GM12873 (cell line): Measurements from ENCODE around the gene CCNI.

ENCODE experiments used
- CTCF ChIP-seq: IDR thresholded peaks from 2 replicates; pipeline ENCODE4 v1.5.1; 2012; ENCODE audit warnings: low read depth, mild to moderate bottlenecking, moderate library complexity, low read length, control low read depth; ENCODE audit not compliant: insufficient read depth; ENCODE audit errors: missing control alignments

Gene CCNI

DNA sequence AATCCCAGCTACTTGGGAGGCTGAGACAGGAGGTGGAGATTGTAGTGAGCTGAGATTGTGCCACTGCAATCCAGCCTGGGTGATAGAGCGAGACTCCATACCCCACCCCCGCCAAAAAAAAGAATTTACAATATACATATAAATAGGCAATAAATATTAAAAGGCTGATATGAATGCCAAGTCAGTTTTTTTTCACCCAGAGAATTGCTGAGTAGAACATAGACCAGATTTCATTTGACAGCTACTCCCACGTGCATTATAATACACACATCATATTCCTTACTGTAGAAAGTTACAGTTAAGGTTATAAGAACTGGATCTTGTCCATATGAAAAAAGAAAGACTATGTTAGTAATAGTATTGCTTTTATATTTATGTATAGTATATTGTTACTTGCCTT is 18.7 kb upstream of the CCNI start:
- no peak for TF ChIP-seq CTCF

GRCh38 chr4:77093401-77093800 is 17.6 kb upstream of the CCNI start:
- no peak for TF ChIP-seq CTCF

DNA sequence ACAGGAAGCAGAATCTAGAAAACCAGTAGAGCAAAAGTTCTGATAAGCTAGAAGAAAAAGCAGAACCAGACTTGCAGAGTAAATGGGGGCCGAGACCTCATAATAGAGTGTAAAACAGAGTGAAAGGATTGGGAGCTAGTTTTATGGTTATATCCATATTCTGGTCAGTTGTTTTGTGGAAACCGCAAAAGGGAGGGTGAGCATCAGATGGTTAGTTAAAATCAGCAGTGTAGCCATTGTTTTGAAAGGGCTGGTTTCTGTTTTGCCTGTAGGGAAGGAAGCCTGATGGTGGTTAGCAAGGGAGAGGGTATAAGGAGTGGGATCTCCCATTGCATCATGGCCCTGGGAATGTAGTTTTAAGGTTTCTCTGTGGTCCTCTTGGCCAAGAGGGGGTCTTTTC is 17.2 kb upstream of the CCNI start:
- TF ChIP-seq CTCF = no peak

GRCh38 chr4:77089866-77090265 is 14.1 kb upstream of the CCNI start:
- no peak for TF ChIP-seq CTCF

DNA sequence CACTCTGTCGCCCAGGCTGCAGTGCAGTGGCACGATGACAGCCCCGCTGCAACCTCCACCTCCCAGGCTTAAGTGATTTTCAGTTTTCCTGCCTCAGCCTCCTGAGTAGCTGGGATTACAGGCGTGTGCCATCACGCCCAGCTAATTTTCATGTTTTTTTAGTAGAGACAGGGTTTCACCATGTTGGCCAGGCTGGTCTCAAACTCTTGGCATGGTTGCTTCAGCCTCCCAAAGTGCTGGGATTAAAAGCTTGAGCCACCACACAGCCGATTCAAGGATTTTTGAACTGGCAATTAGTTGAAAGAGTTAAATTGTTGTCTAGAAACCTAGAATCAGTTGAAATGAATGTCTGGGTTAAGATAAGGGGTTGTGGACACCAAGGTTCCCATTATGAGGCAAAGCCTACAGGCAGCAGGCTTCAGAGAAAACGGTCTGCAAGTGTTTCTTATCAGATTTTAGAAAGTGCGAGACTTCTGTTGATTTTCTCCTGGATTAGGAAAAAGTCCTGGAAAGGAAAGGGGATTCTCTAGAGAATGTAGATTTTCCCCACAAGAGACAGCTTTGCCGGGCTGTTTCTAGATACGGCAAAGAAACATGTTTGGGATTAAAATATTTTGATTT is 8.3 kb upstream of the CCNI start:
- no peak for TF ChIP-seq CTCF

- no peak for TF ChIP-seq CTCF
These were observed 7.3 kb upstream of the CCNI start for GRCh38 chr4:77082886-77083608.

DNA sequence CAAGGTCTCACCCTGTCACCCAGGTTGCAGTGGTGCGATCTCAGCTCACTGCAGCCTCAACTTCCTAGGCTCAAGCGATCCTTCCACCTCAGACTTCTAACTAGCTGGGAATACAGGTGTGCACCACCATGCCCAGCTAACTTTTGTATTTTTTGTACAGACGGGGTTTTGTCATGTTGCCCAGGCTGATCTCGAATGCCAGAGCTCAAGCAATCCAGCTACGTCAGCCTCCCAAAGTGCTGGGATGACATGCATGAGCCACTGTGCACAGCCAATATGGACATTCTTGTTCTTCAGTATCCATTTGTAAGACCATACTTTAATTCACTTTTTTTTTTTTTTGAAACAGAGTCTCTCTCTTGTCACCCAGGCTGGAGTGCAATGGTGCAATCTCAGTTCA is 3.5 kb upstream of the CCNI start:
- no peak for TF ChIP-seq CTCF
